Progenitor cell of endocrine pancreas (in vitro differentiated cells): ENCODE results near the gene SYPL1. TPM values are rescaled to one million over a fixed set of nuclear protein-coding genes. Genes with fewer than 3 reads are reported as not detected.

Experiments
- DNase-seq: peaks from one replicate; pipeline ENCODE4 v3.0.0; 2021; ENCODE audit warnings: low spot score; ENCODE audit not compliant: unreplicated experiment
- H3K27ac Mint-ChIP-seq: 2 replicates; pipeline ENCODE4 v1.8.0; 2021; ENCODE audit warnings: mild to moderate bottlenecking, moderate library complexity, mixed read lengths
- H3K27me3 Mint-ChIP-seq: 2 replicates; pipeline ENCODE4 v1.8.0; 2021; ENCODE audit warnings: mixed read lengths
- H3K36me3 Mint-ChIP-seq: 2 replicates; pipeline ENCODE4 v1.8.0; 2022; ENCODE audit warnings: mixed read lengths; ENCODE audit not compliant: insufficient read depth
- H3K4me1 Mint-ChIP-seq: 2 replicates; pipeline ENCODE4 v1.8.0; 2021; ENCODE audit warnings: low read depth, mixed read lengths
- H3K4me3 Mint-ChIP-seq: 2 replicates; pipeline ENCODE4 v1.8.0; 2021; ENCODE audit warnings: low read depth, mild to moderate bottlenecking, moderate library complexity, mixed read lengths
- H3K9me3 Mint-ChIP-seq: 2 replicates; pipeline ENCODE4 v1.8.0; 2021; ENCODE audit warnings: low read depth, mixed read lengths
- CTCF ChIP-seq: fragments of 200-600 bp; sonication (generic); IDR thresholded peaks from one replicate; pipeline ENCODE4 v1.5.0; 2021; ENCODE audit warnings: antibody characterized with exemption, mild to moderate bottlenecking; ENCODE audit not compliant: unreplicated experiment
- total RNA-seq: library from RNA; stranded (reverse); gene quantifications from 2 replicates; pipeline ENCODE4 v1.2.1, GENCODE V29; 2021

SYPL1 gene
- total RNA-seq, 1 donor from 2014 or later: 60.3 TPM

- no peaks in the 10 kb centered on the region for H3K9me3 Mint-ChIP-seq
- no peak for TF ChIP-seq CTCF
- peaks cover 30% of the 10 kb centered on the region for H3K4me1 Mint-ChIP-seq
- no peaks in the 10 kb centered on the region for H3K36me3 Mint-ChIP-seq
- DNase-seq: no peak
- H3K27ac Mint-ChIP-seq: no peak overlapping the region
- no peak overlapping the region for H3K4me3 Mint-ChIP-seq
- H3K27me3 Mint-ChIP-seq: peaks cover 13% of the 10 kb centered on the region
Measured at GRCh38 chr7:106067678-106068077, 44.4 kb downstream of the SYPL1 start.

GRCh38 chr7:106065575-106066500, 46.3 kb downstream of the SYPL1 start:
- H3K27me3 Mint-ChIP-seq: peaks cover 13% of the 10 kb centered on the region
- no peak for TF ChIP-seq CTCF
- peaks cover 4% of the 10 kb centered on the region for H3K9me3 Mint-ChIP-seq
- no peaks in the 10 kb centered on the region for H3K36me3 Mint-ChIP-seq
- H3K27ac Mint-ChIP-seq: no peak overlapping the region
- peak overlapping the region; percentile 8 for H3K4me3 Mint-ChIP-seq
- peaks cover 19% of the 10 kb centered on the region for H3K4me1 Mint-ChIP-seq
- no peak for DNase-seq

- peaks cover 13% of the 10 kb centered on the region for H3K27me3 Mint-ChIP-seq
- H3K27ac Mint-ChIP-seq: no peak overlapping the region
- H3K4me3 Mint-ChIP-seq: no peak overlapping the region
- peaks cover 19% of the 10 kb centered on the region for H3K4me1 Mint-ChIP-seq
- peaks cover 4% of the 10 kb centered on the region for H3K9me3 Mint-ChIP-seq
- H3K36me3 Mint-ChIP-seq: no peaks in the 10 kb centered on the region
- TF ChIP-seq CTCF: no peak
- DNase-seq: no peak
Measured at GRCh38 chr7:106064771-106065574, 47.1 kb downstream of the SYPL1 start.

GRCh38 chr7:106064316-106064715, 47.8 kb downstream of the SYPL1 start:
- Mint-ChIP-seq H3K27me3 (peaks cover 13% of the 10 kb centered on the region), H3K27ac (no peak overlapping the region), H3K4me1 (peaks cover 19% of the 10 kb centered on the region), H3K9me3 (peaks cover 4% of the 10 kb centered on the region), H3K36me3 (no peaks in the 10 kb centered on the region), H3K4me3 (no peak overlapping the region)
- DNase-seq: no peak
- no peak for TF ChIP-seq CTCF

GRCh38 chr7:106063692-106064091, 48.4 kb downstream of the SYPL1 start:
- H3K27ac Mint-ChIP-seq: no peak overlapping the region
- DNase-seq: no peak
- peaks cover 4% of the 10 kb centered on the region for H3K9me3 Mint-ChIP-seq
- peaks cover 20% of the 10 kb centered on the region for H3K4me1 Mint-ChIP-seq
- no peak overlapping the region for H3K4me3 Mint-ChIP-seq
- peaks cover 17% of the 10 kb centered on the region for H3K27me3 Mint-ChIP-seq
- TF ChIP-seq CTCF: no peak
- H3K36me3 Mint-ChIP-seq: no peaks in the 10 kb centered on the region
